Measurements from ENCODE around the gene LRRTM4.
"Not testable (repeated sequence)": the region's sequence is repeated elsewhere in the genome, so short reads cannot be mapped to it uniquely, and the experiment has no call there.

The LRRTM4 gene

GRCh38 chr2:77314721-77315120 is 207.5 kb downstream of the LRRTM4 start:
- DNase-seq (ENCODE audit: low read depth): no peak

- no peak for DNase-seq (ENCODE audit: low read depth)
Measured at GRCh38 chr2:77310416-77310815, 211.8 kb downstream of the LRRTM4 start.

- no peak for DNase-seq (ENCODE audit: low read depth)
Measured at GRCh38 chr2:77309725-77310124, 212.5 kb downstream of the LRRTM4 start.

GRCh38 chr2:77301441-77301840 is 220.7 kb downstream of the LRRTM4 start:
- DNase-seq (ENCODE audit: low read depth): no peak

- DNase-seq (ENCODE audit: low read depth): no peak
Measured at GRCh38 chr2:77296791-77297190, 225.4 kb downstream of the LRRTM4 start.

GRCh38 chr2:77294474-77294873 is 227.7 kb downstream of the LRRTM4 start:
- no peak for DNase-seq (ENCODE audit: low read depth)

GRCh38 chr2:77284353-77284752 is 237.8 kb downstream of the LRRTM4 start:
- no peak for DNase-seq (ENCODE audit: low read depth)

GRCh38 chr2:77271262-77271661 is 250.9 kb downstream of the LRRTM4 start:
- no peak for DNase-seq (ENCODE audit: low read depth)

GRCh38 chr2:77270433-77270832 is 251.7 kb downstream of the LRRTM4 start:
- DNase-seq (ENCODE audit: low read depth): no peak

GRCh38 chr2:77268626-77269025 is 253.6 kb downstream of the LRRTM4 start:
- DNase-seq (ENCODE audit: low read depth): no peak

GRCh38 chr2:77232909-77233425 is 289.2 kb downstream of the LRRTM4 start:
- DNase-seq (ENCODE audit: low read depth): no peak

- DNase-seq (ENCODE audit: low read depth): no peak
Measured at GRCh38 chr2:77228391-77228790, 293.8 kb downstream of the LRRTM4 start.

GRCh38 chr2:77210725-77211124 is 311.5 kb downstream of the LRRTM4 start:
- no peak for DNase-seq (ENCODE audit: low read depth)

- no peak for DNase-seq (ENCODE audit: low read depth)
Measured at GRCh38 chr2:77207331-77207730, 314.8 kb downstream of the LRRTM4 start.

- no peak for DNase-seq (ENCODE audit: low read depth)
Measured at GRCh38 chr2:77201755-77202154, 320.4 kb downstream of the LRRTM4 start.

- DNase-seq (ENCODE audit: low read depth): no peak
Measured at GRCh38 chr2:77199411-77199810, 322.8 kb downstream of the LRRTM4 start.

- DNase-seq (ENCODE audit: low read depth): no peak
Measured at GRCh38 chr2:77193858-77194448, 328.2 kb downstream of the LRRTM4 start.

- no peak for DNase-seq (ENCODE audit: low read depth)
Measured at GRCh38 chr2:77192811-77193289, 329.3 kb downstream of the LRRTM4 start.

- no peak for DNase-seq (ENCODE audit: low read depth)
Measured at GRCh38 chr2:77191665-77192064, 330.5 kb downstream of the LRRTM4 start.

- DNase-seq (ENCODE audit: low read depth): no peak
Measured at GRCh38 chr2:77190721-77191346, 331.3 kb downstream of the LRRTM4 start.

- no peak for DNase-seq (ENCODE audit: low read depth)
Measured at GRCh38 chr2:77185052-77185451, 337.1 kb downstream of the LRRTM4 start.

- DNase-seq (ENCODE audit: low read depth): no peak
Measured at GRCh38 chr2:77179297-77179696, 342.9 kb downstream of the LRRTM4 start.

- not testable (repeated sequence) for DNase-seq (ENCODE audit: low read depth)
Measured at GRCh38 chr2:77175266-77175780, 346.9 kb downstream of the LRRTM4 start.

GRCh38 chr2:77169426-77169825 is 352.8 kb downstream of the LRRTM4 start:
- DNase-seq (ENCODE audit: low read depth): no peak

Data from stimulated activated CD8-positive, alpha-beta memory T cell treated with anti-CD3 and anti-CD28 coated beads, Interleukin-12 subunit alpha, Interleukin-12 subunit beta, amount 100 ng/mL, for 4 hours (primary cell).